K562 (cell line): ENCODE measurements around the gene RYR1. TPM values are rescaled to one million over a fixed set of nuclear protein-coding genes. Genes with fewer than 3 reads are reported as not detected.
A peak's percentile ranks its signal among the peaks of the same experiment; 100 is the strongest.

Experiments used
- ATAC-seq: fragments of 200-7000 bp; cut with Tn5 transposase; 3 replicates; pipeline ENCODE4 v1.9.1; 2020; ENCODE audit warnings: moderate library complexity
- BruUV-seq: library from RNA; stranded (reverse); fragments of 400-500 nt; replicated peaks from 2 replicates; lab custom pipeline; 2021; lab: Mats Ljungman, UMichigan
- CTCF ChIA-PET: fragments of 300-600 bp; formaldehyde crosslinking; extraction: SDS; loops from one replicate; lab custom pipeline; 2021; ENCODE audit warnings: low intra/inter-chr PET ratio; lab: Yijun Ruan, JAX
- POLR2A ChIA-PET: fragments of 300-600, 350-650 bp; sonication (Branson Sonifier 250); formaldehyde crosslinking; extraction: SDS; loops from one replicate; lab custom pipeline; 2021; ENCODE audit warnings: antibody characterized with exemption, inconsistent platforms; lab: Yijun Ruan, JAX
- DNase-seq, 4 experiments: peaks; one replicate each; pipeline versions ENCODE4 v3.0.0 to v3.0.0-alpha.2; 2011 to 2018; ENCODE audit warnings: low spot score in 3 of 4, mixed read lengths in 3 of 4; ENCODE audit errors: extremely low read depth in 1 of 4
- FAIRE-seq: peaks from 2 replicates; lab custom pipeline; 2011; peaks lifted over from hg19 to GRCh38; lab: Jason Lieb, UNC
- H2AFZ ChIP-seq: 2 replicates; pipeline ENCODE4 v1.6.0; 2011; ENCODE audit warnings: low read depth, low read length, control low read depth, inconsistent platforms
- H3K27ac ChIP-seq: fragments of 200-600 bp; 3 replicates; pipeline ENCODE4 v1.8.0; 2011; ENCODE audit warnings: low read depth, mild to moderate bottlenecking, control low read depth, inconsistent platforms, low read length, moderate library complexity, mixed read lengths; ENCODE audit errors: extremely low read depth
- H3K27me3 ChIP-seq, 2 experiments: fragments of 300-600 bp in 1 of 2; 2 replicates in 1 of 2; 3 replicates in 1 of 2; pipeline versions ENCODE4 v1.6.0 to v1.8.0; 2011; ENCODE audit warnings: inconsistent platforms in 2 of 2, low read length in 2 of 2, mild to moderate bottlenecking in 1 of 2, mixed read lengths in 1 of 2, moderate library complexity in 1 of 2; ENCODE audit not compliant: control insufficient read depth in 2 of 2, insufficient read depth in 2 of 2
- H3K36me3 ChIP-seq: fragments of 300-600 bp; 3 replicates; pipeline ENCODE4 v1.8.0; 2011; ENCODE audit warnings: mild to moderate bottlenecking, low read length, inconsistent platforms; ENCODE audit not compliant: control insufficient read depth, insufficient read depth
- H3K4me1 ChIP-seq, 2 experiments: fragments of 200-600 bp in 1 of 2; replicated peaks in 1 of 2; 2 replicates in 1 of 2; 3 replicates in 1 of 2; pipeline versions ENCODE4 v1.5.1 to v1.8.0; 2011; ENCODE audit warnings: inconsistent platforms in 2 of 2, low read length in 2 of 2, mild to moderate bottlenecking in 1 of 2, mixed read lengths in 1 of 2, moderate library complexity in 1 of 2; ENCODE audit not compliant: control insufficient read depth in 2 of 2, insufficient read depth in 2 of 2
- H3K4me2 ChIP-seq: 2 replicates; pipeline ENCODE4 v1.6.1; 2011; ENCODE audit warnings: low read length, control low read depth, inconsistent platforms, mixed read lengths; ENCODE audit not compliant: insufficient read depth
- H3K4me3 ChIP-seq: fragments of 200-600 bp; sonication (generic), shearing (Covaris generic); 2 replicates; pipeline ENCODE4 v1.5.1; 2016; ENCODE audit warnings: control low read depth, inconsistent platforms
- H3K79me2 ChIP-seq: fragments of 200-600 bp; 3 replicates; pipeline ENCODE4 v1.8.0; 2011; ENCODE audit warnings: low read length, inconsistent platforms; ENCODE audit not compliant: control insufficient read depth, insufficient read depth
- H3K9ac ChIP-seq, 2 experiments: 2 replicates each; pipeline versions ENCODE4 v1.6.0 to v1.6.1; 2011; ENCODE audit warnings: low read depth in 2 of 2, low read length in 2 of 2, control low read depth in 1 of 2, inconsistent platforms in 1 of 2, mild to moderate bottlenecking in 1 of 2, mixed read lengths in 1 of 2; ENCODE audit not compliant: insufficient read depth in 1 of 2
- H3K9me1 ChIP-seq: one replicate; pipeline ENCODE4 v1.6.0; 2011; ENCODE audit warnings: inconsistent platforms, mild to moderate bottlenecking, low read length, moderate library complexity; ENCODE audit not compliant: control insufficient read depth, insufficient read depth
- H3K9me3 ChIP-seq: replicated peaks from 2 replicates; pipeline ENCODE4 v1.5.1; 2011; ENCODE audit warnings: low read depth, low read length, inconsistent platforms; ENCODE audit not compliant: control insufficient read depth, insufficient read depth
- H4K20me1 ChIP-seq: replicated peaks from 2 replicates; pipeline ENCODE4 v1.6.1; 2011; ENCODE audit warnings: low read length, inconsistent platforms, mixed read lengths; ENCODE audit not compliant: control insufficient read depth, insufficient read depth
- ADNP ChIP-seq: fragments of 200-800 bp; sonication (Bioruptor generic); IDR thresholded peaks from 2 replicates; pipeline ENCODE4 v1.6.1; 2016; ENCODE audit warnings: missing genetic modification characterization, missing compliant biosample characterization
- E2F4 ChIP-seq: sonication (generic); formaldehyde crosslinking; IDR thresholded peaks from 2 replicates; pipeline ENCODE4 v1.8.0; 2022; ENCODE audit warnings: mild to moderate bottlenecking, low read depth, missing genetic modification reagents
- whole genome bisulfite sequencing: fragments of 100-300 bp; shearing (Covaris generic); methylation state at CpG from one replicate; pipeline ENCODE4 v1.1.6; 2016; ENCODE audit warnings: low coverage, mixed read lengths; ENCODE audit not compliant: insufficient coverage; ENCODE audit errors: missing lambda C conversion rate; 5-methylcytosine and 5-hydroxymethylcytosine counted together
- in situ Hi-C: fragments of 300-500 bp; cut with MboI; formaldehyde crosslinking; loops from 4 replicates; pipeline ENCODE4 v1.15.0; 2018; ENCODE audit warnings: inconsistent platforms, mixed read lengths
- intact Hi-C: fragments of 100-400 bp; cut with micrococcal nuclease; formaldehyde crosslinking; loops from 2 replicates; pipeline ENCODE4 v1.14.2; 2022
- polyA plus RNA-seq, 8 experiments: library from polyadenylated mRNA; depleted of rRNA in 4 of 8; stranded (reverse) in 5 of 8; unstranded in 3 of 8; fragments of >200 nt; fragmentation: Nextera tagmentation in 2 of 8; fragmentation: Illumina TruSeq in 1 of 8; extraction: Ambion mirVana in 2 of 8; extraction: Trizol in 1 of 8; gene quantifications; 2 replicates each; pipeline versions ENCODE4 v1.2.1 to v1.2.3, GENCODE V29; 2011 to 2014; ENCODE audit warnings: inconsistent platforms in 1 of 8, missing spikeins in 1 of 8
- total RNA-seq, 7 experiments: library from RNA; depleted of rRNA in 6 of 7; stranded (reverse); fragments of >200 nt in 6 of 7; fragmentation: Illumina TruSeq in 2 of 7; extraction: Trizol in 2 of 7; gene quantifications; 2 replicates each; pipeline versions ENCODE4 v1.2.1 to v1.2.3, GENCODE V29; 2011 to 2021; ENCODE audit warnings: low replicate concordance in 1 of 7

The RYR1 gene
- total and polyA plus RNA-seq, 9 of the 15 experiments (the other 6 are each of a cell fraction or from before 2014, with no cell fraction given), result 0.11 to 7.4 (median 3.7) TPM

- peak; percentile 47; the same call in 1 of the 2 replicates for TF ChIP-seq ADNP (tag)
These were observed 121.2 kb downstream of the RYR1 start (continued) for GRCh38 chr19:38554676-38555141.

GRCh38 chr19:38555200-38555599 is 121.7 kb downstream of the RYR1 start:
- Histone ChIP-seq H3K4me3 (no peak overlapping the region), H3K79me2 (no peaks in the 10 kb centered on the region), H3K9me1 (no peaks in the 10 kb centered on the region), H3K9me3 (no peaks in the 10 kb centered on the region), H2AFZ (no peak overlapping the region), H3K27ac (no peak overlapping the region), H4K20me1 (no peaks in the 10 kb centered on the region), H3K9ac (no peak overlapping the region), H3K36me3 (no peaks in the 10 kb centered on the region), H3K27me3 (no peaks in the 10 kb centered on the region), H3K4me2 (no peak overlapping the region), H3K4me1 (peaks cover 13 to 21% of the 10 kb centered on the region in 2 experiments; a peak in 3 of 5 replicates)
- DNase-seq, result no peak
- in situ Hi-C loops (no loop called here), intact Hi-C loops (loop anchor here (5.0 kb wide), 1 partner anchor 62 kb away; the partner anchor contains the start of genes EIF3K and MAP4K1)
- ChIA-PET CTCF (no interaction called here), POLR2A (interaction anchor here (1.0 to 1.3 kb wide), 2 partner anchors 10 to 17 kb away, joined by 3 read pairs; no protein-coding TSS in a partner anchor)
- no TSS peak for BruUV-seq
- 78% methylated on average over 7 of the region's 8 CpGs for WGBS
- ATAC-seq, result no peak
- no peak for FAIRE-seq
- no peak for TF ChIP-seq E2F4 (CRISPR knock-in tag)
